IMR-90 (cell line): Measurements from ENCODE around the gene LEPR. TPM values are rescaled to one million over a fixed set of nuclear protein-coding genes. Genes with fewer than 3 reads are reported as not detected.

Source experiments
- ATAC-seq: fragments of 200-7000 bp; cut with Tn5 transposase; 2 replicates; pipeline ENCODE4 v1.9.1; 2020; ENCODE audit warnings: low read depth, mild to moderate bottlenecking, moderate library complexity
- BruUV-seq: library from RNA; stranded (reverse); fragments of 400-500 nt; replicated peaks from 2 replicates; lab custom pipeline; 2021; lab: Mats Ljungman, UMichigan
- CTCF ChIA-PET: fragments of 300-600 bp; formaldehyde crosslinking; extraction: SDS; loops from one replicate; lab custom pipeline; 2021; ENCODE audit warnings: antibody characterized with exemption; lab: Yijun Ruan, JAX
- POLR2A ChIA-PET: fragments of 300-600 bp; sonication (Branson Sonifier 250); formaldehyde crosslinking; loops from one replicate; lab custom pipeline; 2022; ENCODE audit warnings: antibody characterized with exemption; ENCODE audit not compliant: unreplicated experiment; lab: Charles Lee
- DNase-seq: peaks from one replicate; pipeline ENCODE4 v3.0.0; 2013
- H2AFZ ChIP-seq: replicated peaks from 2 replicates; pipeline ENCODE3; 2013; ENCODE audit warnings: low read length, mild to moderate bottlenecking; ENCODE audit not compliant: poor library complexity
- H2AK5ac ChIP-seq: 2 replicates; pipeline ENCODE4 v1.6.1; 2013; ENCODE audit warnings: low read depth, low read length, inconsistent platforms
- H2AK9ac ChIP-seq: replicated peaks from 2 replicates; pipeline ENCODE3; 2013; ENCODE audit warnings: mild to moderate bottlenecking, low read depth, low read length, moderate library complexity; ENCODE audit not compliant: poor library complexity
- H2BK120ac ChIP-seq: 2 replicates; pipeline ENCODE4 v1.6.1; 2013; ENCODE audit warnings: low read depth, low read length, inconsistent platforms
- H2BK15ac ChIP-seq: 3 replicates; pipeline ENCODE4 v1.6.1; 2013; ENCODE audit warnings: low read depth, low read length, inconsistent platforms
- H2BK20ac ChIP-seq: 2 replicates; pipeline ENCODE4 v1.6.1; 2013; ENCODE audit warnings: low read depth, mild to moderate bottlenecking, inconsistent platforms, low read length, moderate library complexity
- H2BK5ac ChIP-seq: 2 replicates; pipeline ENCODE4 v1.6.1; 2013; ENCODE audit warnings: mild to moderate bottlenecking, low read depth, low read length, inconsistent platforms; ENCODE audit not compliant: poor library complexity, severe bottlenecking
- H3K14ac ChIP-seq: replicated peaks from 2 replicates; pipeline ENCODE4 v1.6.1; 2013; ENCODE audit warnings: low read depth, low read length, inconsistent platforms
- H3K18ac ChIP-seq: 2 replicates; pipeline ENCODE4 v1.6.1; 2013; ENCODE audit warnings: low read depth, low read length, control low read depth
- H3K23ac ChIP-seq: 2 replicates; pipeline ENCODE4 v1.6.1; 2013; ENCODE audit warnings: low read depth, low read length, inconsistent platforms
- H3K27ac ChIP-seq: 2 replicates; pipeline ENCODE4 v1.5.1; 2013; ENCODE audit warnings: mild to moderate bottlenecking, control low read depth, low read length; ENCODE audit not compliant: insufficient read depth
- H3K27me3 ChIP-seq: 2 replicates; pipeline ENCODE4 v1.6.1; 2013; ENCODE audit warnings: low read length; ENCODE audit not compliant: control insufficient read depth, insufficient read depth
- H3K36me3 ChIP-seq: 2 replicates; pipeline ENCODE4 v1.6.1; 2013; ENCODE audit warnings: low read length, mixed read lengths; ENCODE audit not compliant: control insufficient read depth, insufficient read depth
- H3K4ac ChIP-seq: 2 replicates; pipeline ENCODE4 v1.6.1; 2013; ENCODE audit warnings: low read depth, low read length, inconsistent platforms
- H3K4me1 ChIP-seq: 2 replicates; pipeline ENCODE4 v1.6.1; 2013; ENCODE audit warnings: low read length, mixed read lengths; ENCODE audit not compliant: control insufficient read depth, insufficient read depth
- H3K4me2 ChIP-seq: 2 replicates; pipeline ENCODE4 v1.6.1; 2013; ENCODE audit warnings: low read depth, mild to moderate bottlenecking, control low read depth, low read length, moderate library complexity
- H3K4me3 ChIP-seq: 2 replicates; pipeline ENCODE4 v1.5.1; 2013; ENCODE audit warnings: low read depth, mild to moderate bottlenecking, control low read depth, low read length, moderate library complexity; ENCODE audit not compliant: insufficient read depth
- H3K56ac ChIP-seq: 2 replicates; pipeline ENCODE4 v1.6.1; 2013; ENCODE audit warnings: low read length, inconsistent platforms; ENCODE audit not compliant: insufficient read depth; ENCODE audit errors: extremely low read depth
- H3K79me1 ChIP-seq, 2 experiments: 2 replicates each; pipeline ENCODE4 v1.6.1; 2013; ENCODE audit warnings: low read length in 2 of 2, inconsistent platforms in 1 of 2, low read depth in 1 of 2
- H3K9ac ChIP-seq: 2 replicates; pipeline ENCODE4 v1.6.1; 2013; ENCODE audit warnings: low read depth, low read length, control low read depth
- H3K9me1 ChIP-seq: 2 replicates; pipeline ENCODE4 v1.6.1; 2013; ENCODE audit warnings: low read length, inconsistent platforms; ENCODE audit not compliant: insufficient read depth
- H3K9me3 ChIP-seq: 2 replicates; pipeline ENCODE4 v1.6.1; 2013; ENCODE audit warnings: low read length; ENCODE audit not compliant: control insufficient read depth, insufficient read depth
- H4K20me1 ChIP-seq: 2 replicates; pipeline ENCODE4 v1.6.1; 2013; ENCODE audit warnings: low read length, inconsistent platforms; ENCODE audit not compliant: insufficient read depth
- H4K5ac ChIP-seq: 2 replicates; pipeline ENCODE4 v1.6.1; 2013; ENCODE audit warnings: mild to moderate bottlenecking, low read depth, low read length, control low read depth
- H4K8ac ChIP-seq, 2 experiments: 2 replicates each; pipeline ENCODE4 v1.6.1; 2013; ENCODE audit warnings: low read depth in 2 of 2, low read length in 2 of 2, control low read depth in 1 of 2, inconsistent platforms in 1 of 2
- H4K91ac ChIP-seq: 2 replicates; pipeline ENCODE4 v1.6.1; 2013; ENCODE audit warnings: low read depth, low read length, inconsistent platforms; ENCODE audit not compliant: insufficient read depth
- CEBPB ChIP-seq: IDR thresholded peaks from 2 replicates; pipeline ENCODE4 v1.6.1; 2012; ENCODE audit warnings: low read depth, low read length, improper control_type of control experiment
- CTCF ChIP-seq: conservative IDR thresholded peaks from 2 replicates; pipeline ENCODE4 v1.5.1; 2012; ENCODE audit warnings: mild to moderate bottlenecking, low read depth, low read length, improper control_type of control experiment
- MAFK ChIP-seq: IDR thresholded peaks from 2 replicates; pipeline ENCODE4 v1.6.1; 2012; ENCODE audit warnings: low read depth, low read length, improper control_type of control experiment
- MXI1 ChIP-seq: IDR thresholded peaks from 2 replicates; pipeline ENCODE4 v1.6.1; 2012; ENCODE audit warnings: low read depth, mild to moderate bottlenecking, low read length, moderate library complexity, borderline replicate concordance
- RAD21 ChIP-seq: IDR thresholded peaks from 2 replicates; pipeline ENCODE4 v1.6.1; 2012; ENCODE audit warnings: low read length, improper control_type of control experiment
- SMC3 ChIP-seq: fragments of 150-350 bp; IDR thresholded peaks from 2 replicates; pipeline ENCODE4 v1.6.1; 2016; ENCODE audit warnings: low read depth, mild to moderate bottlenecking, antibody characterized with exemption, low read length, moderate library complexity
- WGBS, 2 experiments: methylation state at CpG; one replicate each; pipeline versions ENCODE4 v1.1.5 to v1.1.7; 2013; ENCODE audit warnings: missing lambda C conversion rate in 2 of 2; ENCODE audit not compliant: insufficient read length in 1 of 2; ENCODE audit errors: extremely low coverage in 2 of 2; 5-methylcytosine and 5-hydroxymethylcytosine counted together
- dilution Hi-C: fragments of 300-500 bp; cut with HindIII; formaldehyde crosslinking; loops from one replicate; pipeline ENCODE4 v1.14.3; 2018; ENCODE audit warnings: low sequenced_read_pairs; ENCODE audit not compliant: unreplicated experiment
- in situ Hi-C: fragments of 300-500 bp; cut with MboI; formaldehyde crosslinking; loops from 3 replicates; pipeline ENCODE4 v1.14.3; 2019; ENCODE audit warnings: low sequenced_read_pairs, inconsistent platforms, mixed read lengths
- intact Hi-C: fragments of 100-400 bp; cut with micrococcal nuclease; formaldehyde crosslinking; loops from 2 replicates; pipeline ENCODE4 v1.10.0; 2022
- polyA plus RNA-seq, 3 experiments: library from polyadenylated mRNA; depleted of rRNA; stranded (reverse); fragments of >200 nt; gene quantifications; 2 replicates each; pipeline ENCODE4 v1.2.3, GENCODE V29; 2012; ENCODE audit warnings: low replicate concordance in 1 of 3
- total RNA-seq: library from RNA; depleted of rRNA; stranded (reverse); fragments of >200 nt; gene quantifications from 2 replicates; pipeline ENCODE4 v1.2.3, GENCODE V29; 2012

The LEPR gene
- total and polyA plus RNA-seq, 2 of the 4 experiments (the other 2 are of a cell fraction), result 2.1 to 8.8 TPM

GRCh38 chr1:65392497-65392896 lies 28.0 kb upstream of the LEPR start:
- no peaks in the 10 kb centered on the region for H3K9me3 ChIP-seq
- no TSS peak for BruUV-seq
- CTCF ChIA-PET, result interaction anchor here (0.8 kb wide), 1 partner anchor 176 kb away, joined by 3 read pairs; no protein-coding TSS in a partner anchor

More at GRCh38 chr1:65392497-65392896, 28.0 kb upstream of the LEPR start:
- H3K36me3 ChIP-seq, result no peaks in the 10 kb centered on the region
- no peak overlapping the region for H3K23ac ChIP-seq
- dilution Hi-C loops, result no loop called here
- 71% methylated on average over 1 of the region's 7 CpGs; no CpG with 5 or more reads in 1 of the 2 experiments for WGBS, 2 experiments
- H3K14ac ChIP-seq, result no peak overlapping the region
- H3K4me3 ChIP-seq, result no peak overlapping the region
- H3K79me1 ChIP-seq, result no peaks in the 10 kb centered on the region
- H2AK9ac ChIP-seq, result no peak overlapping the region
- no peaks in the 10 kb centered on the region for H3K4me1 ChIP-seq
- no peak overlapping the region for H3K27ac ChIP-seq
- H3K4ac ChIP-seq, result no peak overlapping the region
- no peak overlapping the region for H4K5ac ChIP-seq
- H4K8ac ChIP-seq, result no peak overlapping the region
- ATAC-seq, result no peak
- DNase-seq, result no peak
- H2BK5ac ChIP-seq, result no peak overlapping the region
- no peak overlapping the region for H2AK5ac ChIP-seq
- intact Hi-C loops, result no loop called here
- POLR2A ChIA-PET, result no interaction called here
- no peaks in the 10 kb centered on the region for H3K27me3 ChIP-seq
- no peak overlapping the region for H2BK120ac ChIP-seq
- no peak overlapping the region for H3K9ac ChIP-seq
- H4K20me1 ChIP-seq, result no peaks in the 10 kb centered on the region
- in situ Hi-C loops, result no loop called here
- no peak overlapping the region for H4K91ac ChIP-seq
- no peak for TF ChIP-seq CEBPB
- TF ChIP-seq CTCF, result no peak
- no peak for TF ChIP-seq SMC3
- TF ChIP-seq MXI1, result no peak
- no peak for TF ChIP-seq RAD21
- no peak for TF ChIP-seq MAFK
- H2AFZ ChIP-seq, result no peak overlapping the region
- no peaks in the 10 kb centered on the region for H3K9me1 ChIP-seq
- no peak overlapping the region for H3K4me2 ChIP-seq
- H2BK20ac ChIP-seq, result no peak overlapping the region
- no peak overlapping the region for H3K56ac ChIP-seq
- H2BK15ac ChIP-seq, result no peak overlapping the region
- no peak overlapping the region for H3K18ac ChIP-seq
